Adrenal gland (tissue), 5 donors: Measurements from ENCODE around the gene ENTHD1.
"Not testable (repeated sequence)": the region's sequence is repeated elsewhere in the genome, so short reads cannot be mapped to it uniquely, and the experiment has no call there.

ENCODE experiments used
- POLR2A ChIP-seq, 2 donors: fragments of 450-650 bp; IDR thresholded peaks; one replicate each; pipeline ENCODE4 v1.6.1; 2017; ENCODE audit warnings: antibody characterized with exemption in 2 of 2, mild to moderate bottlenecking in 2 of 2, moderate library complexity in 1 of 2
- TF ChIP-seq, protein P1 (sequence below), 6 experiments: fragments of 450-650 bp in 4 of 6; fragments of 200-600 bp in 2 of 6; sonication (generic) in 1 of 6; IDR thresholded peaks; 1 replicate in 5 of 6; 2 replicates in 1 of 6; pipeline versions ENCODE4 v1.5.1 to v1.8.0; 2016 to 2021; ENCODE audit warnings: antibody characterized with exemption in 6 of 6, mild to moderate bottlenecking in 2 of 6, moderate library complexity in 1 of 6
- donor health status: DM: no; HTN: no; CAD: no.

DNA sequence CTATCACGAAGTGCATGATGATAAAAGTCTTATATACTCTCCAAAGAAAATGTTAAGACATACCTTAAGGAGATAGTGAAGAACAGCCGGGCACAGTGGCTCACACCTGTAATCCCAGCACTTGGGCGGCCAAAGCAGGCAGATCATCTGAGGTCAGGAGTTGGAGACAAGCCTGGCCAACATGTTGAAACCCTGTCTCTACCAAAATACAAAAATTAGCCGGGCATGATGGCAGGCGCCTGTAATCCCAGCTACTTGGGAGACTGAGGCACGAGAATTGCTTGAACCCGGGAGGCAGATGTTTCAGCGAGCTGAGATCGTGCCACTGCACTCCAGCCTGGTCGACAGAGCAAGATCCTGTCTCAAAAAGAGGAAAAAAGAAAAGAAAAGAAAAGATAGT lies 10.5 kb upstream of the ENTHD1 start:
- TF ChIP-seq, protein P1, sequence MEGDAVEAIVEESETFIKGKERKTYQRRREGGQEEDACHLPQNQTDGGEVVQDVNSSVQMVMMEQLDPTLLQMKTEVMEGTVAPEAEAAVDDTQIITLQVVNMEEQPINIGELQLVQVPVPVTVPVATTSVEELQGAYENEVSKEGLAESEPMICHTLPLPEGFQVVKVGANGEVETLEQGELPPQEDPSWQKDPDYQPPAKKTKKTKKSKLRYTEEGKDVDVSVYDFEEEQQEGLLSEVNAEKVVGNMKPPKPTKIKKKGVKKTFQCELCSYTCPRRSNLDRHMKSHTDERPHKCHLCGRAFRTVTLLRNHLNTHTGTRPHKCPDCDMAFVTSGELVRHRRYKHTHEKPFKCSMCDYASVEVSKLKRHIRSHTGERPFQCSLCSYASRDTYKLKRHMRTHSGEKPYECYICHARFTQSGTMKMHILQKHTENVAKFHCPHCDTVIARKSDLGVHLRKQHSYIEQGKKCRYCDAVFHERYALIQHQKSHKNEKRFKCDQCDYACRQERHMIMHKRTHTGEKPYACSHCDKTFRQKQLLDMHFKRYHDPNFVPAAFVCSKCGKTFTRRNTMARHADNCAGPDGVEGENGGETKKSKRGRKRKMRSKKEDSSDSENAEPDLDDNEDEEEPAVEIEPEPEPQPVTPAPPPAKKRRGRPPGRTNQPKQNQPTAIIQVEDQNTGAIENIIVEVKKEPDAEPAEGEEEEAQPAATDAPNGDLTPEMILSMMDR (IDR thresholded peaks at IDR 0.05) = not testable (repeated sequence)
- not testable (repeated sequence) for TF ChIP-seq POLR2A (IDR thresholded peaks at IDR 0.05)
